Activated CD8-positive, alpha-beta T cell treated with anti-CD3 and anti-CD28 coated beads for 36 hours (primary cell): ENCODE measurements around the gene FAM151A. TPM values are rescaled to one million over a fixed set of nuclear protein-coding genes. Genes with fewer than 3 reads are reported as not detected.

Source experiments
- ATAC-seq: fragments of 200-7000 bp; cut with Tn5 transposase; one replicate; pipeline ENCODE4 v1.10.0; 2021; ENCODE audit warnings: mild to moderate bottlenecking, moderate library complexity
- CTCF ChIA-PET: fragments of 350-600 bp; sonication (Branson Sonifier 250); formaldehyde crosslinking; loops from one replicate; lab custom pipeline; 2021; ENCODE audit warnings: antibody characterized with exemption; lab: Charles Lee
- POLR2A ChIA-PET: fragments of 350-600 bp; sonication (Branson Sonifier 250); formaldehyde crosslinking; loops from one replicate; lab custom pipeline; 2021; ENCODE audit warnings: antibody characterized with exemption; lab: Charles Lee
- DNase-seq: peaks from one replicate; pipeline ENCODE4 v3.0.0-alpha.2; 2020
- H3K27ac Mint-ChIP-seq: one replicate; pipeline ENCODE4 v1.8.0; 2021; ENCODE audit warnings: mild to moderate bottlenecking, mixed read lengths
- H3K27me3 Mint-ChIP-seq: one replicate; pipeline ENCODE4 v1.8.0; 2021; ENCODE audit warnings: mixed read lengths
- H3K36me3 Mint-ChIP-seq: one replicate; pipeline ENCODE4 v1.8.0; 2021; ENCODE audit warnings: low read depth, mixed read lengths
- H3K4me1 Mint-ChIP-seq: one replicate; pipeline ENCODE4 v1.8.0; 2021; ENCODE audit warnings: low read depth, mixed read lengths
- H3K4me3 Mint-ChIP-seq: one replicate; pipeline ENCODE4 v1.8.0; 2021; ENCODE audit warnings: mild to moderate bottlenecking, moderate library complexity, mixed read lengths
- H3K9me3 Mint-ChIP-seq: one replicate; pipeline ENCODE4 v1.8.0; 2021; ENCODE audit warnings: mixed read lengths
- intact Hi-C: fragments of 100-400 bp; cut with micrococcal nuclease; formaldehyde crosslinking; loops from one replicate; pipeline ENCODE4 v1.10.0; 2022
- total RNA-seq, 2 experiments: library from RNA; stranded (reverse); gene quantifications; one replicate each; pipeline ENCODE4 v1.2.3, GENCODE V29; 2021
- TF ChIP-seq, protein P1 (sequence below): fragments of 200-600 bp; IDR thresholded peaks from one replicate; pipeline ENCODE4 v1.8.0; 2022; ENCODE audit warnings: antibody characterized with exemption, mild to moderate bottlenecking

FAM151A gene
- not detected for total RNA-seq

DNA sequence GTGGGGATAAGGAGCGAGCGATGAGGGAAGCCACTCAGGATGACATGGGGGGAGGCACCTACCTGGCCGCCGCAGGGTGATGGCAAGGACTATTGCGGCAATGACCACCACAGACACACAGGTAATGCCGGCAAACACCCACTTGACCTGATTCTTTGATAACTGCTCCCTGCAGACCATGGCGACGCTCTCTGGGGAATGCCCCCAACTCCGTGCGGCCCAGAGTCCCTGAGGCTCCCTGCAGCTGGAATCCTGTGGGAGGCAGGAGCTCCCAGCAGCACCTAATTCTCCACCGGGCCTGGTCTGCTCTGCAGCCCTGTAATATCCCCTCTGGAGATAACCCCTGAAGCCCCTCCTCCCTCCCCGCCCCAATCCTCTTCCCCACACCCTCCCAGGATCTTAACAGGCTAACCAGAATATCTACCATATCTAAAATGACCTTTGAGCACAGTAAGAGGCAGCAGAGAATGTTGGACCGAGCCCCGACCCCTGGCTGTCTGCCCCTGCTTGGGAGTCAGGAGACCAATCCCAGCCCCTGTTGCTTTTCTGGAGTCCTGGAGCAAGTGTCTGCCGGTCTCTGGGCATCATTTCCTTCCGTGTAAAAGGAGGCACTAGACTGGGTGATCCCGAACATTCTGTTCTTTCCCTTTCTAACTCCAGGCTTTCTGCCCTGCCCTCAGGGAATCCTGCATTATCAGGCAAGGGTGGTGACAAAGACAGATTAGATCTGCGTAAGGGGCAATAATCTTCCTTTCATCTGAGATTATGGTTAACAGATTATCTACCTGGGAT lies at the start of gene FAM151A:
Gene FAM151A (minus strand): TSS at position 310 of the 792 bp plus-strand sequence. CDS start 130 bp downstream, at position 180.
- intact Hi-C loops, result no loop called here
- Mint-ChIP-seq H3K4me3 (no peak within 1 kb of the TSS), H3K9me3 (no peaks in the 10 kb centered on the region), H3K4me1 (no peaks in the 10 kb centered on the region), H3K36me3 (no peaks in the 10 kb centered on the region), H3K27ac (no peak within 1 kb of the TSS), H3K27me3 (no peaks in the 10 kb centered on the region)
- ChIA-PET CTCF (interaction anchor here (0.6 to 1.0 kb wide), 2 partner anchors 15 to 265 kb away, joined by 3 to 4 read pairs; no protein-coding TSS in a partner anchor), POLR2A (no interaction called here)
- no peak for ATAC-seq
- TF ChIP-seq, protein P1, sequence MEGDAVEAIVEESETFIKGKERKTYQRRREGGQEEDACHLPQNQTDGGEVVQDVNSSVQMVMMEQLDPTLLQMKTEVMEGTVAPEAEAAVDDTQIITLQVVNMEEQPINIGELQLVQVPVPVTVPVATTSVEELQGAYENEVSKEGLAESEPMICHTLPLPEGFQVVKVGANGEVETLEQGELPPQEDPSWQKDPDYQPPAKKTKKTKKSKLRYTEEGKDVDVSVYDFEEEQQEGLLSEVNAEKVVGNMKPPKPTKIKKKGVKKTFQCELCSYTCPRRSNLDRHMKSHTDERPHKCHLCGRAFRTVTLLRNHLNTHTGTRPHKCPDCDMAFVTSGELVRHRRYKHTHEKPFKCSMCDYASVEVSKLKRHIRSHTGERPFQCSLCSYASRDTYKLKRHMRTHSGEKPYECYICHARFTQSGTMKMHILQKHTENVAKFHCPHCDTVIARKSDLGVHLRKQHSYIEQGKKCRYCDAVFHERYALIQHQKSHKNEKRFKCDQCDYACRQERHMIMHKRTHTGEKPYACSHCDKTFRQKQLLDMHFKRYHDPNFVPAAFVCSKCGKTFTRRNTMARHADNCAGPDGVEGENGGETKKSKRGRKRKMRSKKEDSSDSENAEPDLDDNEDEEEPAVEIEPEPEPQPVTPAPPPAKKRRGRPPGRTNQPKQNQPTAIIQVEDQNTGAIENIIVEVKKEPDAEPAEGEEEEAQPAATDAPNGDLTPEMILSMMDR, result no peak
- DNase-seq, result no peak

DNA sequence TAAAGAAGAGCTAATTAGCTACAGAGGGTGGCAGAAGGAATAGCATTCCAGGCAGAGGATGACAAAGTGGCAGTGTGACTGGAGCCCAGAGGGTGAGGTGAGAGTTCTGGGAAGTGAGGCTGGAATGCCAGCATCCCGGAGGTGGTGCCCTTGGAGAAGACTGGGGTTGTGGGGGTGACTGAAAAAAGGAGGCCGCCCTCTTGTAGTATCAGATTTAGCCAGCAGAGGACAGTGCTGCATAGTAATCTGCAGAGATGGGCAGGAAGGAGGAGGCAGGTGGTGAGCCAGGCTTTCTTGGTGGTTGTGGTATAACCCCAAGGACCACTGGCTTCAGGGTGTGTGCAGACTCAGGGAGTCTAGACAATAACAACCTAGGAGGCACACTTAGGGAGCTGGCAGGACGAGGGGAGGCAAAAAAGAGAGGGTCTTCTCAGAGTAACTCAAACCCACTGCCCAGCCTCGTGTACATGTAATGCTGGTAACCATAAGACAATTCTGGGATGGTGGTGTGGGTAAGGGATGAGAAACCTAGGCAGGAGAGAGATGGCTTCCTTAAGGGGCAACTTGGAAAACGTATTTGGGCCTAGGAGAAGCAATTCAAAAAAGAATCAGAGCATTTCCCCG lies 48.8 kb upstream of the FAM151A start:
- Mint-ChIP-seq H3K4me3 (no peak overlapping the region), H3K27me3 (no peaks in the 10 kb centered on the region)

DNA sequence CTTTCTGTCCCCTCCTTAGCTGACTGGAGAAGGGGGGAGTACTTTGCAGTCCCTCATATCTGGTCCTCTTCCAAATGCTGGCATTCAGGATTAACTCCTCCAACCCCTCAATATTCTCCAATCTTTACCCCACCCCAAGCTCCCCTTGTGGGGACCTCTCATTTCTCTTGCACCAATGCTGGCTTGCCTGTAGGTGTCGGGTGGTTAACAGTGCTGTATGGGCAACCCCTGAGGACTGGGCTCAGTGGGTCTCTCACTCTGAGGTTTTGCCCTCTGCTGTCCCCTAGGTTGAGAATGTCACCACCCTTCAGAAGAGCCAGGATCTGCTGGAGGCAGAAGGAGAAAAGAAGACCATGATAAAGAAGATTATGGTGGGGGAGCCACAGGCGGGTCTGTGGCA lies 45.2 kb upstream of the FAM151A start:
- Mint-ChIP-seq H3K27ac (no peak overlapping the region), H3K4me1 (peaks cover 4% of the 10 kb centered on the region), H3K9me3 (no peaks in the 10 kb centered on the region), H3K4me3 (no peak overlapping the region), H3K27me3 (no peaks in the 10 kb centered on the region), H3K36me3 (no peaks in the 10 kb centered on the region)
- CTCF ChIA-PET, result no interaction called here
- TF ChIP-seq, protein P1, result no peak
- no peak for DNase-seq
- POLR2A ChIA-PET, result no interaction called here
- intact Hi-C loops, result no loop called here
- no peak for ATAC-seq

More for the DNA sequence above, 48.8 kb upstream of the FAM151A start:
- ATAC-seq, result peak; percentile 99
- Mint-ChIP-seq H3K9me3 (no peaks in the 10 kb centered on the region), H3K4me1 (peaks cover 4% of the 10 kb centered on the region), H3K36me3 (no peaks in the 10 kb centered on the region), H3K27ac (no peak overlapping the region)
- DNase-seq, result peak; percentile 85
- TF ChIP-seq, protein P1, result peak; percentile 96
- POLR2A ChIA-PET, result no interaction called here
- CTCF ChIA-PET, result interaction anchor here (0.8 to 2.3 kb wide), 13 partner anchors 15 to 268 kb away, joined by 3 to 12 read pairs (median 4); partner anchors contain the start of gene TTC22
- intact Hi-C loops, result loop anchor here (2.0 to 5.0 kb wide), 2 partner anchors 120 to 139 kb away; no protein-coding TSS in a partner anchor

DNA sequence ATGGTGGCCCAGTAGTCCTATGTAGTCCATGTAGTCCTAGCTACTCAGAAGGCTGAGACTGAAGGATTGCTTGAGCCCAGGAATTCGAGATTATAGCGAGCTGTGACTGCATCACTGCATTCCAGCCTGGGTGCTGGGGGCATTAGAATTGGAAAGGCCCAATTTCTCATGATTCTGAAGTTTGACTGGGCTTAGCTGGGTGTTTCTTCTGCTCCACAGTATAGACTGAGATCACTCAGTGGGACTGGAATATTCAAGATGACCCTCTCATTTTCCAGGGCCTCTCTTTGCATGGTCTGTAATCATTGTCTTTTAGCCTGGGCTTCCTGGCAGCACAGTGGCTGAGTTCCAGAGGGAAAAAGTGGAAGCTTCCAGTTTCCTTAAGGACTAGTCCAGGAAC lies 44.5 kb upstream of the FAM151A start:
- intact Hi-C loops, result no loop called here
- Mint-ChIP-seq H3K36me3 (no peaks in the 10 kb centered on the region), H3K4me1 (peaks cover 4% of the 10 kb centered on the region), H3K27ac (no peak overlapping the region), H3K4me3 (no peak overlapping the region), H3K9me3 (no peaks in the 10 kb centered on the region), H3K27me3 (no peaks in the 10 kb centered on the region)
- DNase-seq, result no peak
- TF ChIP-seq, protein P1, result no peak
- CTCF ChIA-PET, result interaction anchor here (1.0 to 1.7 kb wide), 2 partner anchors 134 to 142 kb away, joined by 3 to 6 read pairs; no protein-coding TSS in a partner anchor
- ATAC-seq, result no peak
- POLR2A ChIA-PET, result no interaction called here

DNA sequence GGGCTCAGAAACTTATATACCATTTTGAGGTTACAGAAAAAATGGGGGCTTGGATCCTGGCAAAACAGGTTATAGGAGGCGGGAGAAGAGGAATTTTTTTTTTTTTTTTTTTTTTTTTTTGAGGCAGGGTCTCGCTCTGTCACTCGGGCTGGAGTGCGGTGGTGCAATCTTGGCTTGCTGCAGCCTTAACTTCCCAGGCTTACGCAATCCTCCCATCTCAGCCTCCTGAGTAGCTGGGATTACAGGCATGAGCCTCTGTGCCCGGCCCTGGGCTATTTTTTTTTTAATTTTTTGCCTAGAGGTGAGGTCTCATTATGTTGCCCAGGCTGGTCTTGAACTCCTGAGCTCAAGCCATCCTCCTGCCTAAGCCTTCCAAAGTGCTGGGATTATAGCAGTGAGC lies 43.0 kb upstream of the FAM151A start:
- ATAC-seq, result no peak
- H3K4me1 Mint-ChIP-seq, result no peaks in the 10 kb centered on the region
- DNase-seq, result no peak
- H3K4me3 Mint-ChIP-seq, result no peak overlapping the region
- CTCF ChIA-PET, result no interaction called here
- intact Hi-C loops, result no loop called here
- H3K27me3 Mint-ChIP-seq, result no peaks in the 10 kb centered on the region
- TF ChIP-seq, protein P1, result no peak
- H3K9me3 Mint-ChIP-seq, result no peaks in the 10 kb centered on the region
- POLR2A ChIA-PET, result no interaction called here
- H3K36me3 Mint-ChIP-seq, result no peaks in the 10 kb centered on the region
- no peak overlapping the region for H3K27ac Mint-ChIP-seq
